Mesothelial cell of epicardium (in vitro differentiated cells): Measurements from ENCODE around the gene MYH9. TPM values are rescaled to one million over a fixed set of nuclear protein-coding genes. Genes with fewer than 3 reads are reported as not detected.

ENCODE experiments used
- DNase-seq, 2 experiments: peaks; one replicate each; pipeline ENCODE4 v3.0.0; 2021; ENCODE audit warnings: low spot score in 2 of 2; ENCODE audit not compliant: unreplicated experiment in 2 of 2
- H3K27ac Mint-ChIP-seq: 2 replicates; pipeline ENCODE4 v1.8.0; 2021; ENCODE audit warnings: mixed read lengths
- H3K27me3 Mint-ChIP-seq: 2 replicates; pipeline ENCODE4 v1.8.0; 2021; ENCODE audit warnings: low read depth, mixed read lengths
- H3K36me3 Mint-ChIP-seq: 2 replicates; pipeline ENCODE4 v1.8.0; 2021; ENCODE audit warnings: mixed read lengths
- H3K4me1 Mint-ChIP-seq: 2 replicates; pipeline ENCODE4 v1.8.0; 2021; ENCODE audit warnings: mixed read lengths
- H3K4me3 Mint-ChIP-seq: 2 replicates; pipeline ENCODE4 v1.8.0; 2021; ENCODE audit warnings: mild to moderate bottlenecking, moderate library complexity, mixed read lengths
- H3K9me3 Mint-ChIP-seq: 2 replicates; pipeline ENCODE4 v1.8.0; 2021; ENCODE audit warnings: mixed read lengths
- total RNA-seq: library from RNA; stranded (reverse); gene quantifications from 3 replicates; pipeline ENCODE4 v1.2.1, GENCODE V29; 2021
- TF ChIP-seq, protein P1 (sequence below): fragments of 200-600 bp; sonication (generic); IDR thresholded peaks from one replicate; pipeline ENCODE4 v1.5.0; 2021; ENCODE audit warnings: antibody characterized with exemption; ENCODE audit not compliant: unreplicated experiment

Gene MYH9
- total RNA-seq, 1 donor from 2014 or later: 341 TPM

DNA sequence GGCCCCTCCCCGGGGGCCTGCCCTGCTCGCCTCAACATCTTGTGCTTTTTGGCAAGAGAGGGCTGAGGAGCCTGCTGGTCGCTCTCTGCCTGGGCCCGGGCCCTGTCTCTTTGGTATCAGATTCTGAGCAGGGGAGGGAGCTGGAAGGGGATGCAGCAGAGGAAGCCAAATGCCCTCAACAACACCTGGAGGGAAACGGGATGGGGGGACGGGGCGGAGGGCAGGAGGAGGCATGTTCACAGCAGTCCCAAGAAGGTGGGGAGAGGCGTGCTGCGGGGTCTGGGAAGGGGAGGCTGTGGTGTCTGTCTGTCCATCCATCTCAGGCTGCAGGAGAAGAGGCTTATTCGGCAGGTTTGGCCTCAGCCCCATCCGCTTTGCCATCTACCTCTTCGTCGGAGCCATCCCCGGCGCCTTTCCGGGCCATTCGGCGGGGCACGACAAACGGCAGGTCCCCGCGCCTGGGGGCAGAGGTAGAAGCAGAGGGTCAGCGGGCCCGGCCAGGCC lies 105.4 kb downstream of the MYH9 start:
- no peak for DNase-seq
- no peak overlapping the region for H3K4me3 Mint-ChIP-seq
- H3K36me3 Mint-ChIP-seq: peaks cover 37% of the 10 kb centered on the region
- no peaks in the 10 kb centered on the region for H3K27me3 Mint-ChIP-seq
- no peaks in the 10 kb centered on the region for H3K4me1 Mint-ChIP-seq
- TF ChIP-seq, protein P1, sequence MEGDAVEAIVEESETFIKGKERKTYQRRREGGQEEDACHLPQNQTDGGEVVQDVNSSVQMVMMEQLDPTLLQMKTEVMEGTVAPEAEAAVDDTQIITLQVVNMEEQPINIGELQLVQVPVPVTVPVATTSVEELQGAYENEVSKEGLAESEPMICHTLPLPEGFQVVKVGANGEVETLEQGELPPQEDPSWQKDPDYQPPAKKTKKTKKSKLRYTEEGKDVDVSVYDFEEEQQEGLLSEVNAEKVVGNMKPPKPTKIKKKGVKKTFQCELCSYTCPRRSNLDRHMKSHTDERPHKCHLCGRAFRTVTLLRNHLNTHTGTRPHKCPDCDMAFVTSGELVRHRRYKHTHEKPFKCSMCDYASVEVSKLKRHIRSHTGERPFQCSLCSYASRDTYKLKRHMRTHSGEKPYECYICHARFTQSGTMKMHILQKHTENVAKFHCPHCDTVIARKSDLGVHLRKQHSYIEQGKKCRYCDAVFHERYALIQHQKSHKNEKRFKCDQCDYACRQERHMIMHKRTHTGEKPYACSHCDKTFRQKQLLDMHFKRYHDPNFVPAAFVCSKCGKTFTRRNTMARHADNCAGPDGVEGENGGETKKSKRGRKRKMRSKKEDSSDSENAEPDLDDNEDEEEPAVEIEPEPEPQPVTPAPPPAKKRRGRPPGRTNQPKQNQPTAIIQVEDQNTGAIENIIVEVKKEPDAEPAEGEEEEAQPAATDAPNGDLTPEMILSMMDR: no peak
- no peak overlapping the region for H3K27ac Mint-ChIP-seq
- no peaks in the 10 kb centered on the region for H3K9me3 Mint-ChIP-seq

DNA sequence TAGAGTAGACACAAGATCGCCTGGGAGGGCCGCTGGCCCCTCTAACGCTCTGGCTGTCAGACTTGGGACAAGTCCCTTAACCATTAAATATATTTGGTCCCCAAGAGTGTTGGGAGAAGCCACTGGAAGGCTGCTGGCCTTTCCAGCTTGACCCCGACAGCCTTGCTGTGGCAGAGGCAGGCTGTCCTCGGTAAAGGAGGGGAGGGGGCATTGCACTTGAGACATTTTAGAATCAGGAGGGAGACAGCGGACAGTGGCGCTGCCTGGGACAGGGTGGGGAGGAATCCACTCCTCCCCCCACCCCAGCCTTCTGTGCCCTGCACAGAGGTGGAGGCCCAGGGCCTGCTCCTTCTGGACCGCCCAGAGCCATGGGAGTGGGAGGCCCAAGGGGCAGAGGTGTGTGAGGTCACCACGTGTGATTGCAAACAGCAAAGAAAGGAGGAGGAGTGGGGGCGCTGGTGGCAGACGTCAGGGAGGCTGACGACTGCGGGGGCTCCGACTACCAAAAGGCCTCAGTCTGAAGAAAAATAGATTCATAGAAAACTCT lies 105.9 kb downstream of the MYH9 start:
- Mint-ChIP-seq H3K9me3 (no peaks in the 10 kb centered on the region), H3K4me3 (no peak overlapping the region), H3K27me3 (no peaks in the 10 kb centered on the region), H3K36me3 (peaks cover 33% of the 10 kb centered on the region), H3K27ac (no peak overlapping the region), H3K4me1 (no peaks in the 10 kb centered on the region)
- TF ChIP-seq, protein P1: no peak
- no peak for DNase-seq

DNA sequence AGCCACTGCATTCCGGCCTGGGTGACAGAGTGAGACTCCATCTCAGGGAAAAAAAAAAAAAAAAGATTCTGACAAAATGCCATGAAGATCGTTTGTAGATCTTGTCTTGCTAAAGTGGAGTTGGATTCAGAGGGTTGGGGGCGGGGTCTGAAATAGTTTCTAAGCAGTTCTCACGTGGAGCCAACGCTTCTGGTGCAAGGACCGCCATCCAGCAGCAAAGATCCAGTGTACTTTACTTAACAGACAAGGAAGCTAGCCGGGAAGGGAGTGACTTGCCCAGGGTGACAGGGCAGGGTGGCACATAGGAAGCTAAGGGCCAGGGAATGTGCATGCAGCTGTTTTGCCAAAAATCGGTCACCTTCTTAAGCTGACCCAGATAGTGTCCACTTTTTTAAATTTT lies 107.4 kb downstream of the MYH9 start:
- Mint-ChIP-seq H3K27me3 (no peaks in the 10 kb centered on the region), H3K4me3 (no peak overlapping the region), H3K9me3 (no peaks in the 10 kb centered on the region), H3K36me3 (peaks cover 27% of the 10 kb centered on the region), H3K27ac (no peak overlapping the region), H3K4me1 (no peaks in the 10 kb centered on the region)
- no peak for DNase-seq
- TF ChIP-seq, protein P1: no peak

DNA sequence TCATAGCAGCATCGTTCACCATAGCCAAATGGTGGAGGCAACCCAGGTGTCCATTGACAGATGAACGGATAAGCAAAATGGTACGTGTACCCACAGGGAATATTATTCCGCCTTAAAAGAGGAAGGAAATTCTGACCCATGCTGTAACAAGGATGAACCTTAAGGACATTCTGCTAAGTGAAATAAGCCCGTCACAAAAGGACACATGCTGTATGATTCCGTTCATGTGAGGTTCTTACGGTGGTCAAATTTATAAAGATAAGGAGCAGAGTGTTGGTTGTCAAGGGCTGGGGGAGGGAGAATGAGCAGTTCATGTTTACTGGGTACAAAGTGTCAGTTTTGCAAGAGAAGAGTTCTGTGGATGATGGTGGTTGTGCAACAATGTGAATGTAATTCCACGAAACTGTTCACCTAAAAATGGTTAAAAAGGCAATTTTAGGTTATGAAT lies 108.5 kb downstream of the MYH9 start:
- Mint-ChIP-seq H3K36me3 (peaks cover 25% of the 10 kb centered on the region), H3K4me1 (no peaks in the 10 kb centered on the region), H3K4me3 (no peak overlapping the region), H3K9me3 (peaks cover 4% of the 10 kb centered on the region), H3K27ac (no peak overlapping the region), H3K27me3 (no peaks in the 10 kb centered on the region)
- DNase-seq: no peak
- TF ChIP-seq, protein P1: no peak

DNA sequence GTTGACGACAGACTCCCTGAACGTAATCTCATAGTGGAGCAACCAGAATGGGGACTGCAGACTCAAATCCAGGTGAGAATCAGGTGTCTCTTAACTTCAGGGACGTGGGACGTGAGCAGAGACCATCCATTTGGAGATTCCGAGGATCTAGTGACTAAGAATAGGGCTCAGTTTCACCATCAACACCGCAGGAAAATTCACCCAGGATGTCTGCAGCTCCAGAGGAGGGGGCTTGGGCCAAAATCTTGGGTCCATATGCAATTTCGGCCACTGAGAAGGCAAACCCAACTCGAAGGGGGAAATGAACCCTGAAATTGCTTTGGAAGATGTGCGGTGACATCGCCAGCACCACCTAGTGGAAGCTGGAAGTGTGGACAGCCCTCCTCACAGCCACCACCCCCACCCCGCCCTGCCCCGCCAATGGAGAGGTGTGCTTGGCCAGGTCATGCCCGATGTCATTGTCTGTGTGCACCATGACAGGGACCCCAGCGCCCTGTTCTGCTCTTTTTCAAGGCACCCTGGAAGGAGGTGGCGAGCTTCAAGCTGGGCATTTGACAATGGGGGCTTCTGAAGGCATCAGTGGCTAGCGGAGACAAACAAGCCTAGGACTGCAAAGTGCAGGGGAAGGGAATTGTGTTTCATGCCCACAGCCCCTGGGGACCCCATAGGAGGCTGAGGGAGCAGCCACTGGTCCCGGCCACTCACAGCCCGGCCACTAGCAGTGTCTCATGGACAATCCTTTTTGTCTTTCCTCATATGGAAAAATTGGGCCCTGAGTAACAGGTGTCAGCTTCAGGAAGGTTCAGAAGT lies 110.1 kb downstream of the MYH9 start:
- Mint-ChIP-seq H3K4me1 (no peaks in the 10 kb centered on the region), H3K27me3 (no peaks in the 10 kb centered on the region), H3K36me3 (peaks cover 19% of the 10 kb centered on the region), H3K4me3 (no peak overlapping the region), H3K9me3 (peaks cover 4% of the 10 kb centered on the region), H3K27ac (no peak overlapping the region)
- TF ChIP-seq, protein P1: peak; percentile 75
- no peak for DNase-seq
